ENCODE results near the gene MX2. TPM values are rescaled to one million over a fixed set of nuclear protein-coding genes. Genes with fewer than 3 reads are reported as not detected.

MX2 gene, protein sequence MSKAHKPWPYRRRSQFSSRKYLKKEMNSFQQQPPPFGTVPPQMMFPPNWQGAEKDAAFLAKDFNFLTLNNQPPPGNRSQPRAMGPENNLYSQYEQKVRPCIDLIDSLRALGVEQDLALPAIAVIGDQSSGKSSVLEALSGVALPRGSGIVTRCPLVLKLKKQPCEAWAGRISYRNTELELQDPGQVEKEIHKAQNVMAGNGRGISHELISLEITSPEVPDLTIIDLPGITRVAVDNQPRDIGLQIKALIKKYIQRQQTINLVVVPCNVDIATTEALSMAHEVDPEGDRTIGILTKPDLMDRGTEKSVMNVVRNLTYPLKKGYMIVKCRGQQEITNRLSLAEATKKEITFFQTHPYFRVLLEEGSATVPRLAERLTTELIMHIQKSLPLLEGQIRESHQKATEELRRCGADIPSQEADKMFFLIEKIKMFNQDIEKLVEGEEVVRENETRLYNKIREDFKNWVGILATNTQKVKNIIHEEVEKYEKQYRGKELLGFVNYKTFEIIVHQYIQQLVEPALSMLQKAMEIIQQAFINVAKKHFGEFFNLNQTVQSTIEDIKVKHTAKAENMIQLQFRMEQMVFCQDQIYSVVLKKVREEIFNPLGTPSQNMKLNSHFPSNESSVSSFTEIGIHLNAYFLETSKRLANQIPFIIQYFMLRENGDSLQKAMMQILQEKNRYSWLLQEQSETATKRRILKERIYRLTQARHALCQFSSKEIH
- total RNA-seq = 0.44 and 0.92 TPM in 2 replicates

DNA sequence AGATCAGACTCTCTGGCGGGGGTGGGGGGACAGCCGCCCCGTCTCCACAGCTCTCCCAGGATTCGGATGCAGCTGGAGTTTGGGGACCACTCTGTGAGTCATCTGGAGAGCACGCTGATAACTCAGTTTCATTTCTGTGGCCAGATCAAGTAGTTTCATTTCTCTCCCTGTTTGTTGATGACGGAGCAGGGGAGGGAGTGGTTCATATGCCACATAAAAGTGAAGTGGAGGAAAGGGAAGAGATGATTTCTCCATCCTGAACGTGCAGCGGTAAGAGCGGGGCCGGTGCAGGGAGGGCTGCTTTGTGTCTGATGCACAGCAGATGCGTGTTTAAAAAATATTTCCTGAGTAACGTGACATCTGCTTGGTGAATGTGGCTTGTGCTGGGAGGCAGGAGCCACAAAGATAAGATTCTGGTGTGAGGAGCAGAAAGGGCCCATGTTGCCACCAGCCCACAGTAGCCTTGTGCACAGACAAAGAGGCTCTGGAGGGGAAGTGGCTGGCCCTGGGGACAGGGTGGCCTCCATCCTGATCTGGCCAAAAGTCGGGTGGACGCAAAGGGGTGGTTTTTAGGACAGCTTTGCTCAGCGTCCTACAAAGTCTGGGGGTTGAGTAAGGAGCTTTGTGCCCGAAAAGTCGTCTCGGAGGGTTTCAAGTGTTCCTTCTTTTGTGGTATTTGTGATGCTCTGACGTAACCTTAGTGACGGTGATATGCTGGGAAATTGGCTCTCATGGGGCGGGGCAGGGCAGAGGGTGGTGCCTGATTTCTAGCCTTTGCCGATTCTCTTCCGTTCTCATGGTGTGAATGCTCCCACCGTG, at the start of gene MX2:
MX2 (plus strand) TSS at position 242 of the 819 bp plus-strand sequence. CDS start 14,880 bp downstream, outside the sequence.

DNA sequence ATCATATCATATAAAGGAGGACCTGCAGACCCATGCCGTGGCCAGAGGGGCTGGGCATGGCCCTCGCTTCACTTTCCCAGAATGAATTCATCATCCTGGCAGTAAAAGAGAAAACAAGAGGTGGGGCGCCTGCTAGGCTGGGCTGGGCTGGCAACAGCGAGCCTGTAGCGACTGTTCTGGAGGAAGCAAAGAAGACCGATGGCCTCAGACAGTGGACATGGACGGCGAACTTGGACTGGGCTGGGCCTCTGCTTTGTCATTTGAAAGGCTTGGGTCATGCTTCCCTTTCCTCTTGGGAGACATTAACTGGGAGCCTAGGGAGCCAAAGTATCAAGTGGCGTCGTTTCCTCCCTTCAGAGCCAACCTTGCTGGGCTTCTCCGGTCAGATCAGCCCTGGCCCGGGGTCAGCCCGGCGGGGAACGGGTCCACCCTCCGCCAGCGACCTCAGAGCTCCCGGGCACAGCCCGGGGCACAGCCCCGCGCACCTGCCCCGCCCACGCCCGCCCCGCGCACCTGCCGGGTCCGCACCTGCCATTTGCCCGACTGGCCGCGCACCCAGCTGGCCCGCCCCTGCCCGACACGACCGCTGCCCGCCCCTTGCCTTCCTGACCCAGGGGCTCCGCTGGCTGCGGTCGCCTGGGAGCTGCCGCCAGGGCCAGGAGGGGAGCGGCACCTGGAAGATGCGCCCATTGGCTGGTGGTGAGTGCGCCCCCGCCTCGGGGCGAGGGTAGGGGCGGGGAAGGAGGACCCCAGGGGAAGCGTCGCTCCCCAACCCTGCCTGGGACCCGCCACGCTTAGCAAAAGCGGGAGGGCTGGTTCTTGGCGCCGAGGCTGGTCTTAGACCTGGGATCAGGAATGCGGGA, 45.4 kb upstream of the MX2 start, which contains the start of gene FAM3B:
FAM3B (plus strand) TSS at position 602 of the 863 bp plus-strand sequence; CDS start at position 681, 79 bp downstream.

DNA sequence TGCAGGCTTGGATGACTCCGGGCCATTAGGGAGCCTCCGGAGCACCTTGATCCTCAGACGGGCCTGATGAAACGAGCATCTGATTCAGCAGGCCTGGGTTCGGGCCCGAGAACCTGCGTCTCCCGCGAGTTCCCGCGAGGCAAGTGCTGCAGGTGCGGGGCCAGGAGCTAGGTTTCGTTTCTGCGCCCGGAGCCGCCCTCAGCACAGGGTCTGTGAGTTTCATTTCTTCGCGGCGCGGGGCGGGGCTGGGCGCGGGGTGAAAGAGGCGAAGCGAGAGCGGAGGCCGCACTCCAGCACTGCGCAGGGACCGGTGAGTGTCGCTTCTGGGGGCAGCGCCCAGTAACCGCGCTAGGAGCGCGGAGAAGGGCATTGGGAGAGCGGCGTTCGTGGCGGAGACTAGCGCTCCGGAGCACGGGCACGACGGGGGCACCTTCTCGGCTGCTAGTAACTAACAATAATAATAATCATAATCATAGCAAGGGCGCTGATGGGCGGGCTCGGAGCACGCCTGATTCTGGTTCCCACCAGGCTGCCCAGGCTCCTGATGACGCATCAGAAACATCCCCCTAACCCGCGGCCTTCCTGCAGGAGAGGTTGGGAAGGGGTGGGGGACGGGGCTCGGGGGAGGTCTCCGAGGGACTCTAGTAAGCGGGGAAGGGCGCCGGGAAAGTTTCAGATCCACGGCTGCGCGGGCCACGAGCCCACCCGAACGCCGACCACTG, 64.3 kb downstream of the MX2 start, which contains the start of gene MX1:
MX1 (plus strand) TSS at position 286 of the 722 bp plus-strand sequence. CDS start 5,832 bp downstream, outside the sequence.

Other genes starting within 250 kb of the MX2 start
- gene BACE2, start 193.9 kb upstream of the MX2 start, total RNA-seq = 105 and 135 TPM in 2 replicates
- 0.13 TPM in 1 of 2 replicates, not detected in the other for gene FAM3B, start 45.2 kb upstream of the MX2 start, total RNA-seq
- gene MX1, start 64.2 kb downstream of the MX2 start, total RNA-seq = 2.9 and 5.7 TPM in 2 replicates
- not detected in 2 replicates for gene TMPRSS2, start 146.1 kb downstream of the MX2 start, total RNA-seq

Measured in aortic smooth muscle cell (primary cell).